ENCODE measurements around the gene CEP128.

The CEP128 gene

GRCh38 chr14:80867091-80867490 is 74.4 kb downstream of the CEP128 start:
- no peak for DNase-seq (ENCODE audit: low read depth)
- H3K4me3 ChIP-seq (ENCODE audit: low read depth, low read length), result no peak overlapping the region

DNA sequence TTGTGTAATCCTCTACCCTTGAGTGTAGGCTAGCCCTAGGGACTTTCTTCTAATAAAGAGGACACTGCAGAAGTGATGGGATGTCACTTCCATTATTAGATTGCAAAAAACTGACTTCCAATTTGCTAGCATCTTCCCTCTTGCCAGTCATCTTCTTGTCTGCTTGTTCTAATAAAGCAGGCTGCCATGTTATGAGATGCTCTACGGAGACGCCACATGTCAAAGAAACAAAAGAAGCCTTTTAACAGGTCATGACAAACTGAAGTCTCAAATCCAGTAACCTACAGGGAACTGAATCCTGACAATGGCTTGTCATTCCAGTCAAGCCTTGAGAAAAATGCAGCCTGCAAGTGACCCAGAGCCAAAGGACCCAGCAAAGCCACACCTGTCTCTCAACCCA is 76.0 kb downstream of the CEP128 start:
- no peak for DNase-seq (ENCODE audit: low read depth)
- TF ChIP-seq, protein P1, sequence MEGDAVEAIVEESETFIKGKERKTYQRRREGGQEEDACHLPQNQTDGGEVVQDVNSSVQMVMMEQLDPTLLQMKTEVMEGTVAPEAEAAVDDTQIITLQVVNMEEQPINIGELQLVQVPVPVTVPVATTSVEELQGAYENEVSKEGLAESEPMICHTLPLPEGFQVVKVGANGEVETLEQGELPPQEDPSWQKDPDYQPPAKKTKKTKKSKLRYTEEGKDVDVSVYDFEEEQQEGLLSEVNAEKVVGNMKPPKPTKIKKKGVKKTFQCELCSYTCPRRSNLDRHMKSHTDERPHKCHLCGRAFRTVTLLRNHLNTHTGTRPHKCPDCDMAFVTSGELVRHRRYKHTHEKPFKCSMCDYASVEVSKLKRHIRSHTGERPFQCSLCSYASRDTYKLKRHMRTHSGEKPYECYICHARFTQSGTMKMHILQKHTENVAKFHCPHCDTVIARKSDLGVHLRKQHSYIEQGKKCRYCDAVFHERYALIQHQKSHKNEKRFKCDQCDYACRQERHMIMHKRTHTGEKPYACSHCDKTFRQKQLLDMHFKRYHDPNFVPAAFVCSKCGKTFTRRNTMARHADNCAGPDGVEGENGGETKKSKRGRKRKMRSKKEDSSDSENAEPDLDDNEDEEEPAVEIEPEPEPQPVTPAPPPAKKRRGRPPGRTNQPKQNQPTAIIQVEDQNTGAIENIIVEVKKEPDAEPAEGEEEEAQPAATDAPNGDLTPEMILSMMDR (IDR thresholded peaks at IDR 0.05; ENCODE audit: control insufficient read depth, extremely low read depth, insufficient read depth), result no peak
- no peak overlapping the region for H3K4me3 ChIP-seq (ENCODE audit: low read depth, low read length)

More at GRCh38 chr14:80867091-80867490, 74.4 kb downstream of the CEP128 start:
- TF ChIP-seq, protein P1 (IDR thresholded peaks at IDR 0.05; ENCODE audit: control insufficient read depth, extremely low read depth, insufficient read depth), result no peak

GRCh38 chr14:80862983-80863382 is 78.6 kb downstream of the CEP128 start:
- no peak for DNase-seq (ENCODE audit: low read depth)
- TF ChIP-seq, protein P1 (IDR thresholded peaks at IDR 0.05; ENCODE audit: control insufficient read depth, extremely low read depth, insufficient read depth), result peak; percentile 27; the same call in 1 of the 2 replicates
- H3K4me3 ChIP-seq (ENCODE audit: low read depth, low read length), result no peak overlapping the region

- H3K4me3 ChIP-seq (ENCODE audit: low read depth, low read length), result no peak overlapping the region
- TF ChIP-seq, protein P1 (IDR thresholded peaks at IDR 0.05; ENCODE audit: control insufficient read depth, extremely low read depth, insufficient read depth), result no peak
- DNase-seq (ENCODE audit: low read depth), result no peak
Measured at GRCh38 chr14:80862541-80862940, 79.0 kb downstream of the CEP128 start.

GRCh38 chr14:80850197-80850814 is 91.2 kb downstream of the CEP128 start:
- TF ChIP-seq, protein P1 (IDR thresholded peaks at IDR 0.05; ENCODE audit: control insufficient read depth, extremely low read depth, insufficient read depth), result peak; percentile 42
- no peak overlapping the region for H3K4me3 ChIP-seq (ENCODE audit: low read depth, low read length)
- DNase-seq (ENCODE audit: low read depth), result peak; percentile 15

GRCh38 chr14:80847070-80847469 is 94.5 kb downstream of the CEP128 start:
- TF ChIP-seq, protein P1 (IDR thresholded peaks at IDR 0.05; ENCODE audit: control insufficient read depth, extremely low read depth, insufficient read depth), result no peak

DNA sequence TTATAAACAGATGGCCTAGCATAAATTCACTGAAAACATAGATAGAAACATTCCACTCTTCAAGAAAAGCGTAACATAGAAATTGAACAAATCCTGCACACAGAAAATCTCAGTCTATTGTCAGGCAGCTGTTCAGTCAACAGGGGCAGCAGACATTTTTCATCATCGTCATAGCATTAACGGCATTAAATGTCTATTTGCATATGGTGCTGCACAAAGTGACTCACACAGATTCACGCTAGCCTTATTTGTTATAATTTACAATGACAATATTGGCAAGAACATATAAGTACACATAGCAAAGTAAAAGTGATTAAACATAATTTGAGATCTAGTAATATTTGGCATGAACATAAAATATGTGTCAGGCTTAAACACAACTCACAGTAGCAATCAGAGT is 95.7 kb downstream of the CEP128 start:
- H3K4me3 ChIP-seq (ENCODE audit: low read depth, low read length), result no peak overlapping the region
- peak; percentile 25 for DNase-seq (ENCODE audit: low read depth)
- TF ChIP-seq, protein P1 (IDR thresholded peaks at IDR 0.05; ENCODE audit: control insufficient read depth, extremely low read depth, insufficient read depth), result no peak

More at GRCh38 chr14:80847070-80847469, 94.5 kb downstream of the CEP128 start:
- no peak for DNase-seq (ENCODE audit: low read depth)
- H3K4me3 ChIP-seq (ENCODE audit: low read depth, low read length), result no peak overlapping the region

Data from LNCaP clone FGC (cell line).